Stimulated activated effector memory CD8-positive, alpha-beta T cell treated with anti-CD3 and anti-CD28 coated beads, Interleukin-12 subunit alpha, Interleukin-12 subunit beta, amount 100 ng/mL, for 72 hours (primary cell): ENCODE measurements around the gene SLC30A2.
"Not testable (repeated sequence)": the region's sequence is repeated elsewhere in the genome, so short reads cannot be mapped to it uniquely, and the experiment has no call there.

Source experiments
- ATAC-seq: fragments of 150-1000 bp; cut with Tn5 transposase; 2 replicates; pipeline ENCODE4 v1.10.0; 2021
- DNase-seq, 2 donors: peaks; one replicate each; pipeline ENCODE4 v3.0.0; 2021 to 2022; ENCODE audit warnings: low spot score in 2 of 2
- H3K27ac Mint-ChIP-seq: one replicate; pipeline ENCODE4 v1.8.0; 2022; ENCODE audit warnings: mild to moderate bottlenecking, mixed read lengths
- H3K36me3 Mint-ChIP-seq: one replicate; pipeline ENCODE4 v1.8.0; 2022; ENCODE audit warnings: mild to moderate bottlenecking, mixed read lengths
- H3K4me1 Mint-ChIP-seq: one replicate; pipeline ENCODE4 v1.8.0; 2022; ENCODE audit warnings: mixed read lengths
- H3K4me3 Mint-ChIP-seq: one replicate; pipeline ENCODE4 v1.8.0; 2022; ENCODE audit warnings: mild to moderate bottlenecking, mixed read lengths
- H3K9me3 Mint-ChIP-seq: one replicate; pipeline ENCODE4 v1.8.0; 2022; ENCODE audit warnings: mixed read lengths

The SLC30A2 gene, protein sequence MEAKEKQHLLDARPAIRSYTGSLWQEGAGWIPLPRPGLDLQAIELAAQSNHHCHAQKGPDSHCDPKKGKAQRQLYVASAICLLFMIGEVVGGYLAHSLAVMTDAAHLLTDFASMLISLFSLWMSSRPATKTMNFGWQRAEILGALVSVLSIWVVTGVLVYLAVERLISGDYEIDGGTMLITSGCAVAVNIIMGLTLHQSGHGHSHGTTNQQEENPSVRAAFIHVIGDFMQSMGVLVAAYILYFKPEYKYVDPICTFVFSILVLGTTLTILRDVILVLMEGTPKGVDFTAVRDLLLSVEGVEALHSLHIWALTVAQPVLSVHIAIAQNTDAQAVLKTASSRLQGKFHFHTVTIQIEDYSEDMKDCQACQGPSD

GRCh38 chr1:26045722-26046245 is at the start of gene SLC30A2:
SLC30A2 (minus strand) TSS chr1:26046118; CDS start chr1:26045896, 222 bp downstream.
- H3K4me3 Mint-ChIP-seq, result no peak within 1 kb of the TSS
- ATAC-seq, result no peak

DNA sequence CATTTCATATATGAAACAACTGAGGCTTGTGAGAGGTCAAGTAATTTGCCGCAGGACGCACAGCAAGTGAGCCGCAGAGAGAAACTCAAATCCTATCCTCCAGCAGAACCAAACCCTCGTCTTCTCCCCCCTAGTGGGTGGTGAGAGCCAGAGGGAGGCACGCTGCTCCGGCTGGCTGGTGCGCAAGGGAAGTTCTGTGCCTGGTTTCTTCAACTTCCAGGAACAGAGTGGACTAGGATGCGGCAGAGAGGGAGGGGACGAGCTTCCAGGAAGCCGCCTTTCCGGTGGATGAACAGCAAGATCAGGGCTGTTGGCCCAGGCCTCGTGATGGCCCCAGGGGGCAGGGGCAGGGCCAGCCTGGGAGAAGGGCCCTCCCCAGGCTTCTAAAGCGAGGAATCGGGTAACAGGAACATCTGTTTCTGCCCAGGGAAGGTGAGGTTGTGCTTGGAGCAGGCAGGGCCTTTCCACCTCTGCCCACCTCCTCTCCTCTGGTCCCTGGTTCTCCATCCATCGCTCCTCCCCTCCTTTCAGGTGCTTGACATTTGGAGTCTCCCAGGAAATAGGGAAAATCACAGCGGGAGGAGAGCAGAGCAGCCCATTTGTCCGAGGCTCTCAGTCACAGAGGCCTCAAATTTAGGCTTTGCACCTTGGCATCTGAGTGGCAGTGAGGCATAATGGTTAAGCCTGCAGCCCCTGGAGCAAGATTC is 48.9 kb upstream of the SLC30A2 start:
- no peaks in the 10 kb centered on the region for H3K36me3 Mint-ChIP-seq
- no peak overlapping the region for H3K27ac Mint-ChIP-seq
- H3K4me1 Mint-ChIP-seq, result no peaks in the 10 kb centered on the region
- H3K9me3 Mint-ChIP-seq, result no peaks in the 10 kb centered on the region
- no peak for DNase-seq
- ATAC-seq, result no peak
- no peak overlapping the region for H3K4me3 Mint-ChIP-seq

More at GRCh38 chr1:26045722-26046245, at the start of gene SLC30A2:
- no peak for DNase-seq
- Mint-ChIP-seq H3K4me1 (peaks cover 5% of the 10 kb centered on the region), H3K9me3 (no peaks in the 10 kb centered on the region), H3K27ac (no peak within 1 kb of the TSS), H3K36me3 (no peaks in the 10 kb centered on the region)

GRCh38 chr1:26094076-26094669 is 48.3 kb upstream of the SLC30A2 start:
- H3K36me3 Mint-ChIP-seq, result no peaks in the 10 kb centered on the region
- H3K4me3 Mint-ChIP-seq, result no peak overlapping the region
- no peak for DNase-seq
- ATAC-seq, result no peak
- no peak overlapping the region for H3K27ac Mint-ChIP-seq
- no peaks in the 10 kb centered on the region for H3K4me1 Mint-ChIP-seq
- no peaks in the 10 kb centered on the region for H3K9me3 Mint-ChIP-seq

GRCh38 chr1:26093569-26093968 is 47.7 kb upstream of the SLC30A2 start:
- H3K36me3 Mint-ChIP-seq, H3K4me3 Mint-ChIP-seq, H3K4me1 Mint-ChIP-seq, H3K9me3 Mint-ChIP-seq, DNase-seq, ATAC-seq, H3K27ac Mint-ChIP-seq: not testable (repeated sequence)

GRCh38 chr1:26092422-26092821 is 46.5 kb upstream of the SLC30A2 start:
- no peaks in the 10 kb centered on the region for H3K9me3 Mint-ChIP-seq
- H3K27ac Mint-ChIP-seq, result no peak overlapping the region
- DNase-seq (no peak), ATAC-seq (no peak)
- no peak overlapping the region for H3K4me3 Mint-ChIP-seq
- no peaks in the 10 kb centered on the region for H3K36me3 Mint-ChIP-seq
- no peaks in the 10 kb centered on the region for H3K4me1 Mint-ChIP-seq

DNA sequence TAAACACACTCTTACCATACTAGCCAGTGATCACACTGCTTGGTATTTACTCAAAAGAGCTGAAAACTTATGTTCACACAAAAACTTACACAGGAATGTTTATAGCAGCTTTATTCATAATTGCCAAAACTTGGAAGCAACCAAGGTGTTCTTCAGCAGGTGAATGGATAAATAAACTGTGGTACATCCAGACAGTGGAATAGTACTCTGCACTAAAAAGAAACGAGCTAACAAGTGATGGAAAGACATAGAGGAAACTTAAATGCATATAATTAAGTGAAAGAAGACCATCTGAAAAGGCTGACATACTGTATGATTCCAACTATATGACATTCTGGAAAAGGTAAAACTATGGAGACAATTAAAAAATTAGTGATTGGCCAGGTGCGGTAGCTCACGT is 45.0 kb upstream of the SLC30A2 start:
- DNase-seq, result no peak
- Mint-ChIP-seq H3K9me3 (no peaks in the 10 kb centered on the region), H3K4me3 (no peak overlapping the region), H3K4me1 (no peaks in the 10 kb centered on the region), H3K36me3 (no peaks in the 10 kb centered on the region), H3K27ac (no peak overlapping the region)
- ATAC-seq, result no peak

GRCh38 chr1:26089125-26089524 is 43.2 kb upstream of the SLC30A2 start:
- Mint-ChIP-seq H3K36me3 (no peaks in the 10 kb centered on the region), H3K4me3 (no peak overlapping the region), H3K9me3 (no peaks in the 10 kb centered on the region), H3K27ac (no peak overlapping the region), H3K4me1 (no peaks in the 10 kb centered on the region)
- no peak for DNase-seq
- no peak for ATAC-seq

GRCh38 chr1:26084844-26085243 is 38.9 kb upstream of the SLC30A2 start:
- ATAC-seq (no peak), DNase-seq (no peak)
- Mint-ChIP-seq H3K9me3 (no peaks in the 10 kb centered on the region), H3K27ac (no peak overlapping the region), H3K36me3 (no peaks in the 10 kb centered on the region), H3K4me3 (no peak overlapping the region), H3K4me1 (no peaks in the 10 kb centered on the region)

DNA sequence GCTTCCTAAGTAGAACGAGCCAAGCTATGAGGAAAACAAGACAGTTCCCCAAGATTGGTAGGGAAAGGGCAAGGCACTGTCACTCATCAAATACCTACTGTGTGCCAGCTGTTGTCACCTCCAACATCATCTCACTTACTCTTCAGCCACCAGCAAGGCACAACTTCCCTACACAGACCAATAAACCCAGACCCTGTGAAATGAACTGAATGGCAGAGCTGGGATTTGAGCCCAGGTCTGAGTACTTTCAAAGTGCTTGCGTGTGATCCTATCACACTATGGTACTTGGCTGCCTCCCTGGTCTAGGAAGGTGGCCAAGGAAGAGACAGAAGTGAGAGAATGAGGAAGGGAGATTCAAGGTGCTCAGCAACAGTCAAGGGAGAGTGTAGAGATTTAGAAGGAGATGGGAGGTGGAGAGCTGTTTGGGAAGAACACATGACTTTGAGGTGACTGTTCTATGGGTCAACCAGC is 38.2 kb upstream of the SLC30A2 start:
- Mint-ChIP-seq H3K9me3 (no peaks in the 10 kb centered on the region), H3K4me3 (no peak overlapping the region), H3K27ac (no peak overlapping the region), H3K36me3 (no peaks in the 10 kb centered on the region), H3K4me1 (no peaks in the 10 kb centered on the region)
- ATAC-seq (no peak), DNase-seq (no peak)

GRCh38 chr1:26083208-26083607 is 37.3 kb upstream of the SLC30A2 start:
- Mint-ChIP-seq H3K4me3 (no peak overlapping the region), H3K4me1 (no peaks in the 10 kb centered on the region), H3K36me3 (no peaks in the 10 kb centered on the region), H3K27ac (no peak overlapping the region), H3K9me3 (no peaks in the 10 kb centered on the region)
- ATAC-seq (no peak), DNase-seq (no peak)

DNA sequence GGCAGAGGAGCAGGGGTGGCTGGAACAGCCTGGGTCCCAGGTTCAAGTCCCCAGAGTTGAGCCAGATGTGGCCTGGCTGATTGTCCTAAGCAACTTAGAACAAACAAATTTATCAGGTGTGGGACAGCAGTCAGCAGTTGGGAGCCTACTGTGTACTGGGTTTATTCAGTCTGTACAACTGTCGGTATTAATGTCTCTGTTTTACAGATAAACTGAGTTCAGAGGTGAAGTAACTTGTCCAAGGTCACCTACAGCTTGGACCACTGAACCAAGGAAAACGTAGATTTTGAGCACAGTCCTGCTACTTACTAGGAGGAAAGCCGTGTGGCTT is 36.1 kb upstream of the SLC30A2 start:
- H3K36me3 Mint-ChIP-seq, result no peaks in the 10 kb centered on the region
- H3K4me3 Mint-ChIP-seq, result no peak overlapping the region
- no peaks in the 10 kb centered on the region for H3K4me1 Mint-ChIP-seq
- H3K9me3 Mint-ChIP-seq, result no peaks in the 10 kb centered on the region
- H3K27ac Mint-ChIP-seq, result no peak overlapping the region
- DNase-seq (no peak), ATAC-seq (no peak)

DNA sequence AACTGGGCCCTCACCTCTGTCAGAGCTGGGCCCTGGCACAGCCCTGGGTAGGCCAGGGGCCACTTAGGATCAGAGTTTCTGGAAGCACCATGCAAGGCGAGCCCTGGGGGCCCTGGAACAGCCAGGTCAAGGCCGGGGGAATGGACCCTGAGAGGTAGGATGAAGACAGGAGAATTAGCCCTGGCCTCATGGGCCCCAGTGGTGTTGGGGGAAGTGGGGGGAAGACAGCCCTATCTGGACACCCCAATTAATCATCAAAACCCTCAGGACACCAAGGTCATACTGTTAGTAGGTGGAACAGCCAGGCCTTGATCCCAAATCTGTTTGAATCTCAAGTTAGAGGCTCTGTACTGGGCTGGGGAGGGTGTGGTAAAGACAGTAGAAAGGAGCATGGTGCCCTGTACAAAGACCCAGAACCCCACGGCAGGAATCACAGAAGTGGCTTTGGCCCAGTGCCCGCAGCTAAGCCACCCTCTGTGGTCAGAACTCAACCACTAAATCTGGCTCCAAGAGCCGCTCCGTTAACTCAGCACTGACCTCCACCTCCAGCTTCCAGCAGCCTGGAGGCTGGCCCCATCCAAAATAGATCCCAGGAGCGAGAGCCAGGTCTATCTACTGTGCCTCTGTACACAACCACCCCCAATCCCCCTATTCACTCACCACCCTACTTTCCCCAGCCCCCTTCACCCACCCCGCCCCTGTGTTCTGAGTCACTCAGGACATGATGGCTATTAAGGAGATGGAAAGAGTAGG is 35.5 kb upstream of the SLC30A2 start:
- DNase-seq, result no peak
- Mint-ChIP-seq H3K4me3 (no peak overlapping the region), H3K9me3 (no peaks in the 10 kb centered on the region), H3K36me3 (no peaks in the 10 kb centered on the region), H3K27ac (no peak overlapping the region), H3K4me1 (no peaks in the 10 kb centered on the region)
- ATAC-seq, result peak; percentile 19

DNA sequence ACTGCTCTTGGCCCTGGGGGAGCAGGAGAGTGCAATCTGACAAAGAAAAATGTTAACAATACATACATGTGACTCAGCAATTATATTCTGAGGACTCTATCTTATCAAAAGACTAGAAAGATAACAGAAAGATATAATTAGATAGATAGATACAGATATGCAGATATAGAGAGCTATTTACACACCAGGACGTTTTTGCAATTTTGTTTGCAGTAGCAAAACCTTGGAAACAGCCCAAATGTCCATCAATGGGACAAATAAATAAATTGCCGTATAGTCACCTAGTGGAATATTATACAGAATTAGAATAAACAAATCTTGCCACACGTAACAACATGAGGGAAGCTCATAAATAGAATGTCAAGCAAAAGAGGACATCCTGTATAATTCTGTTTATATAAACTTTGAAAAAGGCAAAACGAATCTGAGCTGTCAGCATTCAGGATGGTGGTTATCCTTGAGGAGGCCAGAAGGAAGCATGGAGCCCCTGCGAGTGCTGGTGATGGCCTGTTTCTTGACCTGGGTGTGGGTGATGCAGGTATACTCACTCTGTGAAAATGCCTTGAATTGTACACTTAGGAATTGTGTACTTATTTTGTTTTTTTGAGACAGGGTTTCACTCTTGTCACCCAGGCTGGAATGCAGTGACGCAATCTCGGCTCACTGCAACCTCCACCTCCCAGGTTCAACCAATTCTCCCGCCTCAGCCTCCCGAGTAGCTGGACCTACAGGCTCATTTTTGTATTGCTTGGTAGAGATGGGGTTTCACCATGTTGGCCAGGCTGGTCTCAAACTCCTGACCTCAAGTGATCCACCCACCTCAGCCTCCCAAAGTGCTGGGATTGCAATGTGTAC is 34.3 kb upstream of the SLC30A2 start:
- no peaks in the 10 kb centered on the region for H3K36me3 Mint-ChIP-seq
- no peak overlapping the region for H3K4me3 Mint-ChIP-seq
- no peak for ATAC-seq
- no peaks in the 10 kb centered on the region for H3K9me3 Mint-ChIP-seq
- no peak overlapping the region for H3K27ac Mint-ChIP-seq
- H3K4me1 Mint-ChIP-seq, result no peaks in the 10 kb centered on the region
- no peak for DNase-seq

DNA sequence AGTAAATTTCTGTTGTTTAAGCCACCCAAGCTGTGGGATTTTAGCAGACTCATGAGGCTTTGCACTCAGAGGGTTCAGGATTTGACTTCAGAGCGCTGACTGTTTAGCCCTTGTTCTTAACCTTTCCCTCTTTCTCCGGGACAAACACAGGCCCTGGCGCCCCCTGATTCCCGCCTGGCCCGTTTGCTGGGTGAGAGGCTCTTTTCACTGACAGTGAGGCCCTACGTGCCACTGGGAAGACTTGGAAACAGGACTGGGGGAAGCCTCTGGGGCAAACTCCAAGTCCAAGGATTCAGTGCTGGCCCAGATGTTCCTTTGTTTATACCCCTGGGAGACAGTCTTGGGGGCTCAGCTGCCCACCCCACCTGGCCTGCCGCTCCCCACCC is 33.3 kb upstream of the SLC30A2 start:
- H3K4me1 Mint-ChIP-seq, result no peaks in the 10 kb centered on the region
- no peak for DNase-seq
- no peaks in the 10 kb centered on the region for H3K9me3 Mint-ChIP-seq
- no peaks in the 10 kb centered on the region for H3K36me3 Mint-ChIP-seq
- no peak overlapping the region for H3K4me3 Mint-ChIP-seq
- H3K27ac Mint-ChIP-seq, result no peak overlapping the region
- no peak for ATAC-seq
